K562 (cell line): ENCODE measurements around the gene CEACAM18. TPM values are rescaled to one million over a fixed set of nuclear protein-coding genes. Genes with fewer than 3 reads are reported as not detected.

Experiments used
- CHCHD3 ChIP-seq: fragments of 250-450 bp; sonication (Bioruptor Pico); IDR thresholded peaks from 2 replicates; pipeline ENCODE4 v2.1.2; 2022; ENCODE audit warnings: mild to moderate bottlenecking
- GABPB1 ChIP-seq: sonication (generic); formaldehyde crosslinking; IDR thresholded peaks from 2 replicates; pipeline ENCODE4 v1.8.0; 2022; ENCODE audit warnings: mild to moderate bottlenecking, missing genetic modification reagents
- MAFF ChIP-seq: IDR thresholded peaks from 2 replicates; pipeline ENCODE4 v1.6.1; 2012; ENCODE audit warnings: low read length, improper control_type of control experiment
- SMC3 ChIP-seq: conservative IDR thresholded peaks from 2 replicates; pipeline ENCODE4 v1.6.1; 2011; ENCODE audit warnings: low read depth, low read length, improper control_type of control experiment; ENCODE audit not compliant: insufficient read depth
- polyA plus RNA-seq, 8 experiments: library from polyadenylated mRNA; depleted of rRNA in 4 of 8; stranded (reverse) in 5 of 8; unstranded in 3 of 8; fragments of >200 nt; fragmentation: Nextera tagmentation in 2 of 8; fragmentation: Illumina TruSeq in 1 of 8; extraction: Ambion mirVana in 2 of 8; extraction: Trizol in 1 of 8; gene quantifications; 2 replicates each; pipeline versions ENCODE4 v1.2.1 to v1.2.3, GENCODE V29; 2011 to 2014; ENCODE audit warnings: inconsistent platforms in 1 of 8, missing spikeins in 1 of 8
- total RNA-seq, 7 experiments: library from RNA; depleted of rRNA in 6 of 7; stranded (reverse); fragments of >200 nt in 6 of 7; fragmentation: Illumina TruSeq in 2 of 7; extraction: Trizol in 2 of 7; gene quantifications; 2 replicates each; pipeline versions ENCODE4 v1.2.1 to v1.2.3, GENCODE V29; 2011 to 2021; ENCODE audit warnings: low replicate concordance in 1 of 7
- TF ChIP-seq, protein P1 (sequence below): fragments of 150-350 bp; IDR thresholded peaks from 2 replicates; pipeline ENCODE4 v1.6.1; 2014; ENCODE audit warnings: low read depth, mild to moderate bottlenecking, low read length, borderline replicate concordance
- TF ChIP-seq, protein P2 (sequence below): fragments of 450-650 bp; IDR thresholded peaks from 2 replicates; pipeline ENCODE4 v1.6.1; 2016; ENCODE audit warnings: low read depth, mild to moderate bottlenecking, moderate library complexity
- TF ChIP-seq, protein P3 (sequence below), 2 experiments: fragments of 450-650 bp; conservative IDR thresholded peaks; 2 replicates each; pipeline ENCODE4 v1.6.1; 2017; ENCODE audit warnings: mild to moderate bottlenecking in 2 of 2, moderate library complexity in 2 of 2

Gene CEACAM18
- total and polyA plus RNA-seq, 9 of the 15 experiments (the other 6 are each of a cell fraction or from before 2014, with no cell fraction given), result 0.08 to 0.24 (median 0.15) TPM; not detected in 3

DNA sequence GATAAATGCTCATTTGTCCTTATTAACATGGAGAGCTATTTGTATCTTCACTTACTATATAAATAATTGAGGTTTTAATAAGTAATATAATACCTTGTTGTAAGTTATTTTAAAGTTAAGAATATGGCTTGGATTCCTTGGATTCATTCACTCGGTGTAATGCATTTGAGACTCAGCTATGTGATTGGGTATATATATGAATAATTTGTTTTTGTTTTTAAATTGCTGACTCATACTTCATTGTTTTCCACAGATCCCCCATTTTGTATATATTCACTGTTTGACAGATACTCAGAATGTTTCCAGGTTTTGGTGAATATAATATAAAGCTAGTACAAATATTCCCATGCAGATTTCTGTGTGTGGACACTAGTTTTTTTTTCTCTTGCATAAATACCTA, 6.8 kb upstream of the CEACAM18 start (continued):
- TF ChIP-seq, protein P1, sequence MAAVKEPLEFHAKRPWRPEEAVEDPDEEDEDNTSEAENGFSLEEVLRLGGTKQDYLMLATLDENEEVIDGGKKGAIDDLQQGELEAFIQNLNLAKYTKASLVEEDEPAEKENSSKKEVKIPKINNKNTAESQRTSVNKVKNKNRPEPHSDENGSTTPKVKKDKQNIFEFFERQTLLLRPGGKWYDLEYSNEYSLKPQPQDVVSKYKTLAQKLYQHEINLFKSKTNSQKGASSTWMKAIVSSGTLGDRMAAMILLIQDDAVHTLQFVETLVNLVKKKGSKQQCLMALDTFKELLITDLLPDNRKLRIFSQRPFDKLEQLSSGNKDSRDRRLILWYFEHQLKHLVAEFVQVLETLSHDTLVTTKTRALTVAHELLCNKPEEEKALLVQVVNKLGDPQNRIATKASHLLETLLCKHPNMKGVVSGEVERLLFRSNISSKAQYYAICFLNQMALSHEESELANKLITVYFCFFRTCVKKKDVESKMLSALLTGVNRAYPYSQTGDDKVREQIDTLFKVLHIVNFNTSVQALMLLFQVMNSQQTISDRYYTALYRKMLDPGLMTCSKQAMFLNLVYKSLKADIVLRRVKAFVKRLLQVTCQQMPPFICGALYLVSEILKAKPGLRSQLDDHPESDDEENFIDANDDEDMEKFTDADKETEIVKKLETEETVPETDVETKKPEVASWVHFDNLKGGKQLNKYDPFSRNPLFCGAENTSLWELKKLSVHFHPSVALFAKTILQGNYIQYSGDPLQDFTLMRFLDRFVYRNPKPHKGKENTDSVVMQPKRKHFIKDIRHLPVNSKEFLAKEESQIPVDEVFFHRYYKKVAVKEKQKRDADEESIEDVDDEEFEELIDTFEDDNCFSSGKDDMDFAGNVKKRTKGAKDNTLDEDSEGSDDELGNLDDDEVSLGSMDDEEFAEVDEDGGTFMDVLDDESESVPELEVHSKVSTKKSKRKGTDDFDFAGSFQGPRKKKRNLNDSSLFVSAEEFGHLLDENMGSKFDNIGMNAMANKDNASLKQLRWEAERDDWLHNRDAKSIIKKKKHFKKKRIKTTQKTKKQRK, result no peak
- TF ChIP-seq GABPB1 (no peak), SMC3 (no peak), CHCHD3 (CRISPR knock-in tag) (no peak), MAFF (peak; percentile 89)
- TF ChIP-seq, protein P2, sequence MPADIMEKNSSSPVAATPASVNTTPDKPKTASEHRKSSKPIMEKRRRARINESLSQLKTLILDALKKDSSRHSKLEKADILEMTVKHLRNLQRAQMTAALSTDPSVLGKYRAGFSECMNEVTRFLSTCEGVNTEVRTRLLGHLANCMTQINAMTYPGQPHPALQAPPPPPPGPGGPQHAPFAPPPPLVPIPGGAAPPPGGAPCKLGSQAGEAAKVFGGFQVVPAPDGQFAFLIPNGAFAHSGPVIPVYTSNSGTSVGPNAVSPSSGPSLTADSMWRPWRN, result no peak
- TF ChIP-seq, protein P3, sequence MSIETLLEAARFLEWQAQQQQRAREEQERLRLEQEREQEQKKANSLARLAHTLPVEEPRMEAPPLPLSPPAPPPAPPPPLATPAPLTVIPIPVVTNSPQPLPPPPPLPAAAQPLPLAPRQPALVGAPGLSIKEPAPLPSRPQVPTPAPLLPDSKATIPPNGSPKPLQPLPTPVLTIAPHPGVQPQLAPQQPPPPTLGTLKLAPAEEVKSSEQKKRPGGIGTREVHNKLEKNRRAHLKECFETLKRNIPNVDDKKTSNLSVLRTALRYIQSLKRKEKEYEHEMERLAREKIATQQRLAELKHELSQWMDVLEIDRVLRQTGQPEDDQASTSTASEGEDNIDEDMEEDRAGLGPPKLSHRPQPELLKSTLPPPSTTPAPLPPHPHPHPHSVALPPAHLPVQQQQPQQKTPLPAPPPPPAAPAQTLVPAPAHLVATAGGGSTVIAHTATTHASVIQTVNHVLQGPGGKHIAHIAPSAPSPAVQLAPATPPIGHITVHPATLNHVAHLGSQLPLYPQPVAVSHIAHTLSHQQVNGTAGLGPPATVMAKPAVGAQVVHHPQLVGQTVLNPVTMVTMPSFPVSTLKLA (conservative IDR thresholded peaks at IDR 0.05), result 0 out of 4 replicates have a peak, but pooled peaks of 1 of the 2 experiments have one; percentile 8
